Stomach (tissue), 9 donors: ENCODE data around the gene CHRNA1. TPM values are rescaled to one million over a fixed set of nuclear protein-coding genes. Genes with fewer than 3 reads are reported as not detected.

Experiments used
- DNase-seq, 2 donors: peaks; one replicate each; pipeline versions ENCODE4 v3.0.0 to v3.0.0-alpha.2; 2013 to 2019
- H3K27ac ChIP-seq, 5 donors: fragments of 200-600 bp in 4 of 5; sonication (generic) in 4 of 5; one replicate each; pipeline ENCODE4 v1.5.1; 2013 to 2019; ENCODE audit warnings: mild to moderate bottlenecking in 1 of 5, moderate library complexity in 1 of 5
- H3K27me3 ChIP-seq, 3 donors: fragments of 200-600 bp; sonication (generic); one replicate each; pipeline ENCODE4 v1.5.1; 2017 to 2019; ENCODE audit warnings: mixed run types in 1 of 3
- H3K36me3 ChIP-seq, 4 donors: fragments of 200-600 bp; sonication (generic); 1 replicate in 3 of 4; 2 replicates in 1 of 4; pipeline ENCODE4 v1.5.1; 2016 to 2019
- H3K4me1 ChIP-seq, 4 donors: fragments of 200-600 bp; sonication (generic); one replicate each; pipeline ENCODE4 v1.5.1; 2016 to 2019
- H3K4me3 ChIP-seq, 4 donors: fragments of 200-600 bp; sonication (generic) in 3 of 4; one replicate each; pipeline ENCODE4 v1.5.1; 2016 to 2019; ENCODE audit warnings: mild to moderate bottlenecking in 1 of 4
- H3K9me3 ChIP-seq, 4 donors: fragments of 200-600 bp; sonication (generic); one replicate each; pipeline ENCODE4 v1.5.1; 2016 to 2019
- EP300 ChIP-seq: sonication (generic); formaldehyde crosslinking; IDR thresholded peaks from one replicate; pipeline ENCODE4 v1.6.1; 2017; ENCODE audit warnings: antibody characterized with exemption
- POLR2A ChIP-seq, 4 donors: fragments of 450-650 bp; IDR thresholded peaks; one replicate each; pipeline ENCODE4 v1.6.1; 2016; ENCODE audit warnings: antibody characterized with exemption in 4 of 4, control low read depth in 2 of 4, mild to moderate bottlenecking in 1 of 4, moderate library complexity in 1 of 4
- POLR2AphosphoS5 ChIP-seq, 3 donors: sonication (generic); formaldehyde crosslinking; IDR thresholded peaks; one replicate each; pipeline ENCODE4 v1.6.1; 2016; ENCODE audit warnings: antibody characterized with exemption in 3 of 3
- WGBS, 5 donors: extraction: QIAGEN DNeasy Blood & Tissue Kit in 3 of 5; methylation state at CpG; one replicate each; pipeline versions ENCODE4 v1.1.5 to v1.1.7; 2013 to 2018; 5-methylcytosine and 5-hydroxymethylcytosine counted together
- intact Hi-C: fragments of 100-400 bp; cut with DNase I; formaldehyde crosslinking; loops from one replicate; pipeline ENCODE4 v1.15.1; 2023; ENCODE audit warnings: low total_unique reads
- polyA plus RNA-seq, 3 donors: library from polyadenylated mRNA; stranded (reverse); fragments of 200-250 nt; gene quantifications; one replicate each; pipeline ENCODE4 v1.2.3, GENCODE V29; 2013
- total RNA-seq, 5 donors: library from RNA; depleted of rRNA; stranded (reverse); fragments of >200 nt; gene quantifications; one replicate each; pipeline versions ENCODE4 v1.1.0 to v1.2.3, GENCODE V29; 2014 to 2016
- TF ChIP-seq, protein P1 (sequence below), 7 experiments: fragments of 450-650 bp in 4 of 7; fragments of 200-600 bp in 3 of 7; sonication (generic) in 3 of 7; IDR thresholded peaks; one replicate each; pipeline ENCODE4 v1.5.1; 2016 to 2019; ENCODE audit warnings: antibody characterized with exemption in 7 of 7, control low read depth in 2 of 7, mild to moderate bottlenecking in 1 of 7
- donor health status: healthy with polysubstance abuse.
- donor health status: Bipolar disorder and iron deficiency.
- donor health status: healthy.

CHRNA1 gene
- total and polyA plus RNA-seq, 8 donors: 0.46 TPM; not detected in 7

- DNase-seq: no peak
- Histone ChIP-seq H3K4me3 (no peak overlapping the region), H3K9me3 (no peaks in the 10 kb centered on the region), H3K4me1 (no peaks in the 10 kb centered on the region), H3K27ac (no peak overlapping the region), H3K27me3 (peaks cover 0 to 20% (median 6%) of the 10 kb centered on the region in 3 donors), H3K36me3 (no peaks in the 10 kb centered on the region)
- intact Hi-C loops: no loop called here
- WGBS, 5 donors: 58 to 80% (median 75%) methylated on average over 3 of the region's 3 CpGs
- no peak for TF ChIP-seq POLR2A (IDR thresholded peaks at IDR 0.05)
Measured at GRCh38 chr2:174703430-174703829, 60.8 kb downstream of the CHRNA1 start.

GRCh38 chr2:174702541-174702940, 61.7 kb downstream of the CHRNA1 start:
- 46 to 72% (median 58%) methylated on average over 2 to 3 of the region's 3 CpGs for WGBS, 5 donors
- DNase-seq: no peak
- Histone ChIP-seq H3K9me3 (no peaks in the 10 kb centered on the region), H3K27ac (no peak overlapping the region), H3K27me3 (peaks cover 0 to 15% (median 3%) of the 10 kb centered on the region in 3 donors), H3K4me1 (no peaks in the 10 kb centered on the region), H3K4me3 (no peak overlapping the region), H3K36me3 (no peaks in the 10 kb centered on the region)
- intact Hi-C loops: no loop called here
- TF ChIP-seq POLR2AphosphoS5 (IDR thresholded peaks at IDR 0.05) (no peak), POLR2A (IDR thresholded peaks at IDR 0.05) (no peak), EP300 (no peak)
- TF ChIP-seq, protein P1, sequence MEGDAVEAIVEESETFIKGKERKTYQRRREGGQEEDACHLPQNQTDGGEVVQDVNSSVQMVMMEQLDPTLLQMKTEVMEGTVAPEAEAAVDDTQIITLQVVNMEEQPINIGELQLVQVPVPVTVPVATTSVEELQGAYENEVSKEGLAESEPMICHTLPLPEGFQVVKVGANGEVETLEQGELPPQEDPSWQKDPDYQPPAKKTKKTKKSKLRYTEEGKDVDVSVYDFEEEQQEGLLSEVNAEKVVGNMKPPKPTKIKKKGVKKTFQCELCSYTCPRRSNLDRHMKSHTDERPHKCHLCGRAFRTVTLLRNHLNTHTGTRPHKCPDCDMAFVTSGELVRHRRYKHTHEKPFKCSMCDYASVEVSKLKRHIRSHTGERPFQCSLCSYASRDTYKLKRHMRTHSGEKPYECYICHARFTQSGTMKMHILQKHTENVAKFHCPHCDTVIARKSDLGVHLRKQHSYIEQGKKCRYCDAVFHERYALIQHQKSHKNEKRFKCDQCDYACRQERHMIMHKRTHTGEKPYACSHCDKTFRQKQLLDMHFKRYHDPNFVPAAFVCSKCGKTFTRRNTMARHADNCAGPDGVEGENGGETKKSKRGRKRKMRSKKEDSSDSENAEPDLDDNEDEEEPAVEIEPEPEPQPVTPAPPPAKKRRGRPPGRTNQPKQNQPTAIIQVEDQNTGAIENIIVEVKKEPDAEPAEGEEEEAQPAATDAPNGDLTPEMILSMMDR (IDR thresholded peaks at IDR 0.05): no peak

- no peaks in the 10 kb centered on the region for H3K4me1 ChIP-seq
- no peak overlapping the region for H3K4me3 ChIP-seq
- no peak overlapping the region for H3K27ac ChIP-seq
- no peaks in the 10 kb centered on the region for H3K9me3 ChIP-seq
- peak in 1 of 2 donors; percentile 79 for DNase-seq
- H3K36me3 ChIP-seq: no peaks in the 10 kb centered on the region
- H3K27me3 ChIP-seq: peaks cover 0 to 4% (median 0%) of the 10 kb centered on the region in 3 donors
- intact Hi-C loops: loop anchor here (10.0 kb wide), 1 partner anchor 125 kb away; no protein-coding TSS in a partner anchor
- TF ChIP-seq POLR2AphosphoS5 (IDR thresholded peaks at IDR 0.05) (no peak), POLR2A (IDR thresholded peaks at IDR 0.05) (no peak), EP300 (no peak)
- TF ChIP-seq, protein P1 (IDR thresholded peaks at IDR 0.05): peak in 4 of 7 experiments; percentile 58 to 73 (median 64)
- WGBS, 5 donors: 19 to 37% (median 30%) methylated on average over 4 of the region's 4 CpGs
Measured at GRCh38 chr2:174699993-174700766, 64.1 kb downstream of the CHRNA1 start.

Other genes with a start within 250 kb of the CHRNA1 start
- gene WIPF1, start 166.7 kb downstream of the CHRNA1 start, total RNA-seq: 10 to 100 TPM in 4 of 5 donors, 1 to 10 TPM in 1; 9.4 to 43.8 (median 28.3) TPM
- 10 to 100 TPM in 2 of 3 donors, 1 to 10 TPM in 1; 8.8 to 22.3 (median 21.7) TPM for gene WIPF1, start 166.7 kb downstream of the CHRNA1 start, polyA plus RNA-seq
- gene CHN1, start 240.9 kb upstream of the CHRNA1 start, total RNA-seq: 10 to 100 TPM in 2 of 5 donors, 1 to 10 TPM in 2, not detected in 1; 2.3 to 50.9 (median 8.4) TPM
- gene CHN1, start 240.9 kb upstream of the CHRNA1 start, polyA plus RNA-seq: 10 to 100 TPM in 2 of 3 donors, 1 to 10 TPM in 1; 5.7 to 12.7 (median 12.2) TPM